D721Med (cell line): ENCODE results near the gene NSDHL.

Source experiments
- DNase-seq: peaks from one replicate; pipeline ENCODE4 v3.0.0; 2011; ENCODE audit warnings: low spot score; ENCODE audit not compliant: insufficient read length
- FAIRE-seq: peaks from 2 replicates; lab custom pipeline; 2011; peaks lifted over from hg19 to GRCh38; lab: Jason Lieb, UNC
- CTCF ChIP-seq: IDR thresholded peaks from 2 replicates; pipeline ENCODE4 v1.5.1; 2012; ENCODE audit warnings: mild to moderate bottlenecking, control low read depth; ENCODE audit not compliant: insufficient read depth; ENCODE audit errors: missing control alignments

Gene NSDHL

GRCh38 chrX:152898442-152898841, 67.6 kb downstream of the NSDHL start:
- FAIRE-seq (no peak), DNase-seq (no peak)
- no peak for TF ChIP-seq CTCF

DNA sequence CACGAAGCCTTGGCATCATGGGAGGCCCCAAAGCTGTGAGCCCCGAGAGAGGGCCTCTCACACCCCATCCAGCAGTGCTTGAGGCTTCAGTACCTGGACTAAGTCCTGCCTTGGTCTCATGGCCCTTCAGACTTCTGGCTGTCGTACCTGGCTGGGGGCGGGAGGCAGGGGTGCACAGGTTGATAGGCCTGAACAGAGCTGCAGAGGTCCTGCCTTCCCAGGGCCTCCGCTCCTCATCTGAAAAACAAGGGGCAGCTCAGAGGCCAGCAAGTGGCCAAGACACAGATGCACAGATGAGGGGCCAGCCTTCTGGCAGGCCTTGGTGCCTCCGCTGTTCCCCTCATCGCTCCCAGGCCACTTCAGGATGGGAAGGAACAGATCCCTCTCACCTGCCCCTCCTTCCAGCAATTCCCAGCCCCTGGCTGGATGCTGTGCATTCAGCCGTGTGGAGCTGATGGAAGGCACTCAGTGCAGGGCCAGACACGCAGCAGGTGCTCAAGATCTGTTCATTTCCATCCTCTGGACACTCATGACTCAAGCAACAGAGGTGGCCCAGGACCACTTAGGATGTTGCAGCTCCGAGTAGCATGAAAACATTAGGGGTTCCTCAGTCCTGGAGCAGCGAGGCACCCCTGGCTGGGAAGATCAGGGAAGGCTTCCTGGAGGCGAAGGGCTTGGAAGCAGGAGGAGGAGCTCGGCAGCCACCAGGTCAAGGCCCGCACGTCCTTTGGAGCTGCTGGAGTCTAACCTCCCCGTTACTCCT, 68.4 kb downstream of the NSDHL start:
- FAIRE-seq = no peak

GRCh38 chrX:152899874-152900719, 69.2 kb downstream of the NSDHL start:
- TF ChIP-seq CTCF = no peak
- no peak for DNase-seq
- FAIRE-seq = no peak

More for the DNA sequence above, 68.4 kb downstream of the NSDHL start:
- no peak for DNase-seq
- no peak for TF ChIP-seq CTCF

DNA sequence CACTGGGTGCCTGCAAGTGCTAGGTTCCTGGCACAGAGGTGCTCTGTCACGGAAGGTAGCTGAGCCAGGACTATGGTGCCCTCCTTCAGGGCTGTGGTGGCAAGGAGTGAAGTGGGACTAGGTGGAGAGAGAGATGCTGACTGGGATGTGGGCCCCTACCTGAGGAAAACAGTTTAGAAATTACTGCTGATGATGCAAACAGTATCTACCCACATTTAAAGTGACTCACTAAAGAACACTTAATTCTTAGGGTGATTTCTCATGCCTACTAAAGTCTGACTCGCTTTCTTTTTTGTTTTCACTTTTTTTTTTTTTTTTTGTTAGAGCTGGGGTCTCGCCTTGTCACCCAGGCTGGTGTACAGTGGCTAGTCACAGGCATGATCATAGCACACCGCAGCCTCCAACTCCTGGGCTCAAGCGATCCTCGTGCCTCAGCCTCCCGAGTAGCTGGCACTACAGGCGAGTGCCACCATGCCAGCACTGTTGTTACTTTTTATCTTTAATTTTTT, 70.1 kb downstream of the NSDHL start:
- no peak for FAIRE-seq
- no peak for TF ChIP-seq CTCF
- DNase-seq = no peak

DNA sequence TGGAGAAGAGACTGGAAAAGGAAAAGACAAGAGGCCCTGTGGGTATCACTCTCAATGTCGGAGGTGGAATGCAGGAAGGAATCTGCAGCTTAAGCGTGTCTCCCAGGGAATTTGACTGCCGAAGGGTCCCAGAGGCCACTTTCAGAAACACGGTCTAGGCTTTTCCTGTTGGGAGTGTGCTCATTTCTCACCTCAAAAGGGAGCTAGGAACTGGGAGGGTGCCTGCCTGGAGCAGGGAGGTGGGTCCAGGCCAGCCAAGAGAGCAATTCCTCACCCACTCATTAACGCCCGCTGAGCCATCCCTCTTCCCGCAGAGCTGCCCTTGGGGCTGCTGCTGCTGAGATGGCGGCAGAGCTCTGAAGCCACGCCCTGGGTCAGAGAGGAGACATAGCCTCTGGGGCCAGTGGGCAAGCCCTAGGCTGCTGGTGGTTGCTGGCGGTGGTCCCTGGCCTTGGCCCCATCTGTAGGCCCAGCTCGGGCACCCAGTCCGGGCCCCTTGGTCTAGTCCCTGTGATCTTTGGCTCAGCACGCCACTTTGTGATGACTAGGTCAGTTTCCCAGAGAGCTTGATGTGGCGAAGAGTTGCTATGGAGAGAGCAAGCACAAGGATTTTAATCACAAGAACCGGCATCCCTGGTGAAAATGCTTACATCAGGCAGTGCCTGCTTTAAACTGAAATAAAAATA, 71.1 kb downstream of the NSDHL start:
- FAIRE-seq (no peak), DNase-seq (no peak)
- no peak for TF ChIP-seq CTCF

DNA sequence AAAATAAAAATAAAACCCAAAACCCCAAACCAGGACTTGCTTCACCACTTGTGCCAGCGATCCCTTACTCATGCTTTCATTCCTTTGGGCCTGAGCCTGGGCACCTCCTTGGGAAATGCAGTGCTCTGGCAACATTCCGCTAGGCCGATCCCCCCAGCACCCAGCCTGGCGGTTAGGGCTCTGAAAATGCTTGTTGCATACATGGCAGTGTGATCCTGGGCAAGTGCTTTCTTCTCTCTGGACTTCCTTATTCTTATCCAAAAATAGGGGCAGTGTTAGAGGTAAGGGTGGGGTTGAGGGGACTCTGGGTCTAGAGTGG, 71.6 kb downstream of the NSDHL start:
- DNase-seq (no peak), FAIRE-seq (no peak)
- no peak for TF ChIP-seq CTCF
